CD4-positive, alpha-beta T cell treated with Interleukin-12 subunit alpha and Interleukin-12 subunit beta, for 1 hour (primary cell): ENCODE measurements around the gene IRAK3.
A peak's percentile ranks its signal among the peaks of the same experiment; 100 is the strongest.
"Not testable (repeated sequence)": the region's sequence is repeated elsewhere in the genome, so short reads cannot be mapped to it uniquely, and the experiment has no call there.

Experiments
- DNase-seq: peaks from one replicate; pipeline ENCODE4 v3.0.0-alpha.2; 2020

IRAK3 gene

DNA sequence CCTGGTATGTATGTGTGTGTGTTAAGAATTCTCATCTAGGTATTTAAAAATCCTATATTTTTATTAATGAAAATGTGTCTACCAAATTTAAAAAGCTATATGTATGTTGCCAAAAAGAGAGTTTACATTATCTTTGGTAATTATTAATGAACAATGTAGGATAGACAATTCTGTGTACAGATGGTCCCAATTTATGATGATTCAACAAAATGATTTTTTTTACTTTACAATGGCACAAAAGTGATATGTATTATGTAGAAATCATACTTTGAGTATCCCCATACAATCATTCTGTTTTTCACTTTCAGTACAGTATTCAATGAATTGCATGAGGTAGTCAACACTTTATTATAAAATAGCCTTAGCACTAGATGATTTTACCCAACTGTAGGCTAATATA is 39.4 kb downstream of the IRAK3 start:
- no peak for DNase-seq

DNA sequence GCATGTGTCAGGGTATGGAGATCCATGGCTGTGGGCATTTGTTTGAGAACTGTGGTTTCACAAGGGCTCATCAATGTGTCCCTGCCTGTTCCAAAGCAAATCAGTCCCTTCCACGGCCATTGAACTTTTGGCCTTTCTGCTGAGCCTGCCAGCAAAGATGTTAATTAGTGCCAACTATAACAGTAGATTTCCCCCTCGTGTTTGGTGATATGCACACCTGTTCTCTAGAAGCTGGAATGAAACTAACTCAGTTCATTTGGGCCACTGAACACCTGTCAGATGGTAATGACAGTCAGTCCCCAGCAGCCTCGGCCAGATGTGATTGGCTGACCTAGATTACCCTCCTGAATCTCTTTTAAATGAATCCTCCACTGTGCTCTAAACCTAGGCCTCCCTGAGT is 43.2 kb downstream of the IRAK3 start:
- DNase-seq = no peak

DNA sequence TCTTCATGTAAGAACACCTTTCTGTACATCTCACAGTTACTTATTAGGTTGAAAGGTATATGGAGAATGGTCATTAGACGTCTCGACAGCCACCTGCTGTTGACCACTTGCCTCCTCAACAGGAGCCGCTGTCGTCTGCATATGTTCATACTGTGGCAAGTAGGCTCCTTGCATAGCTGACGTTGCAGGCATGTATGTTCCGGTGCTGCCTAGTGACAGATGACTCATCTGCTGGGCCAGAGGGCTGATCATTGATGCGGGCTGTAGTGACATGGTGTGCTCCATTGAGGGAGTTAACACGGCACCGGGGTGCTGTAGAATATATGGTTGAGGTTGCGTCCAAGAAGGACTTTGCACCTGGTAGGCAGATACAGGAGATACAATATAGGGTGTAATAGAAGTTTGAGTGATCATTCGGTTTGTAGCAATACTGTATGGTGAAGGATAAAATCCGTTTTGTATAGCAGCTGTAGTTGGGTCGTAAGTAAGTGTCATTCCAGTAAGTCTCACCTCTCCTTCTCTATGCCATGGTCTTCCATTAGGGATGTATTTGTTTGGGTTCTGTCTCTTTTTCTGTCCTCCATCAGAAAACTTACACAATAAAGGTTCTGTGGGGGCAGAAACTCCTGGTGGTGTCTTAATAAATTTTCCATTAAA is 45.2 kb downstream of the IRAK3 start:
- peak; percentile 52 for DNase-seq

DNA sequence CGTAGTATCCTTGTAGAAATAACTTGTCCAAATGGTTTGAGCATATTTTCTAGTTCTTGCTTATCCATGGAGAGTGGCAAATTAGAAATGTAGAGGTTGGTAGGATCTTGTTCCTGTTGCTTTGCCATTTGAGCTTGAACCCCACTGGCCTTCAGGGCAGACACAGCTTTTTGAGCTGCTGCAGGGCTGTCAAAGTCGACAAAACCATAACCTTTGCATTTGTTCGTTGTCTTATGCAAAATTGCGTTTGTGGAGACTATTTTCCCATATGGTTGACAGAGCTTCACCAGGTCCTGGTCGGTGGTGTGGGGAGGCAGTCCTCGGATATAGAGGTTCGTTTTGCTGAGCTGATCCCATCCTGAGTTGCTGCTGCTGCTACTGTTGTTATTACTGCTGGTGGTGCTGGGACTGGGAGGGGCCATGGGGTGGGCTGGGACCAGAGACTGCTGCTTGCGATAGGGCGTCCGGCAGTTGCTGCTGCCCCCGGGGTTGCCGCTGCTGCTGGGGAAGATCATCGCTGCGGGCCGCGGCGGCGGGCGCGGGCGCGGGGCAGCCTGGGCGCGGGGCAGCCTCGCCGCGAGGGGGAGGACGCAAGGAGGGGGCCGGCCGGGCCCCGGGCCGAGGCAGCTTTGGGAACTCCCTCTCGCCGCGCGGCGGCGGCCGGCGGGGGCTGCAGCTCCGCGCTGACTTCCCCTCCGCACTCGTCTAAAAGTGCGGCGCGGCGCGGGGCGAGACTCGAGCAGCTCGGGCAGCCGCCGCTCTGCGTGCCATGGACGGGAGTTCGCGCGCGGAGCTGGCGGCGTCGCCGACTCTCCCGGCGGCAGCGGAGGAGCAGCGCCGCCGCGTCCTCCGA is 46.0 kb downstream of the IRAK3 start:
- DNase-seq = peak; percentile 40

DNA sequence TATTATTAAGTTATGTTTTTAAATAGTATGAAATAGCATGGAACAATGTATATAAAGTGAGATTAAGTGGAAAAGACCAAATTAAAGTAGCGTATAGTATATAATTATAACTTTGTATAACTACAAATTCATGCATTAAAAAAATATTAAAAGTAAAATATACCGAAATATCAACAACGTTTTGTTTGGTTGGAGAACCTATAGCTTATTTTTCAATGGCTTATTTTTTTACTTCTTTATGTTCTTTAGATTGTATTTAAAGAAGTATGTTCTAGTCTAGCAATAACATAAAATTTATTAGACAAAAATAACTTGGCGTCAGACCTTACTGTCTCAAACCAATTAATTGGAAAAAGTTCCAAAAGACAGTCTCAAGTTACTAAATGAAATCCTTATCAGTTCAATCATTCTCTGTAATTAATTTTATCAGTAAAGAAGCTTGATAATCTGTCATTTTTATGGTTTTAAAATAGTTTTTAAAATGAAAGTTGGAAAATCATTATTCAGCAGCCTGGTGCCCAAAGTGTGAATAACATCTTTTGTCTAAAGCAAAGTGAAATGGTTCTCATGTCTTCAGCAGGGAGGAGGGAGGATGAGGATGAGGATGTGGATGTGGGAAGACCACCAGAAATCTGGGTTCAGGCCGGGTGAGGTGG is 46.7 kb downstream of the IRAK3 start:
- no peak for DNase-seq

DNA sequence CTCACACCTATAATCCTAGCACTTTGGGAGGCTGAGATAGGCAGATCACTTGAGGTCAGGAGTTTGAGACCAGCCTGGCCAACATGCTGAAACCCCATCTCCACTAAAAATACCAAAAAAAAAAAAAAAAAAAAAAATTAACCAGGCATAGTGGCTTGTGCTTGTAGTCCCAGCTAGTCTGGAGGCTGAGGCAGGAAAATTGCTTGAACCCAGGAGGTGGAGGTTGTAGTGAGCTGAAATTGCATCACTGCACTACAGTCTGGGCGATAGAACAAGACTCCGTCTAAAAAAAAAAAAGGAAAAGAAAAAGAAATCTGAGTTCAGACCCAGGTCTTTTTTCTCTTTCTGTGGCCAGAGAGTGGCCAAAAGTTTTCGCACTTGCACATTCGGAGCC is 47.3 kb downstream of the IRAK3 start:
- not testable (repeated sequence) for DNase-seq

DNA sequence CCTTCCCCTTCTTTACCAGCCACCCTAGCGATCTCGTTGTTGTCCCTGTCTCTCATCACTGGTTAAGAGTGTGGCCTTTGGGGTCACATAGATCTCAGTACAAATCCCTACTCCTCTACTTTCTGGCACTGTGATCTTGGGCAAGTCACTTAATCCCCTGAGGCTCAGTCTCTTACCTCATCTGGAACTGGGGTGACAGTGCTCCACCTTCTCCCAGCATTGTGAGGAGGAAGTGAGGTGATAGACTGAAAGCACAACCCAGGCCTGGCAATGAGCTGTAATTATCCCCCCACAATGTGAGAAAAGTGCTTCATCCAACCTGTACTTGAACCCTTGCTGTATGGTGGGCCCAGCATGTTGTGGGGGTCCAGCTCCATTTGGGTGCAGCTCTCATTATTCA is 48.0 kb downstream of the IRAK3 start:
- no peak for DNase-seq

DNA sequence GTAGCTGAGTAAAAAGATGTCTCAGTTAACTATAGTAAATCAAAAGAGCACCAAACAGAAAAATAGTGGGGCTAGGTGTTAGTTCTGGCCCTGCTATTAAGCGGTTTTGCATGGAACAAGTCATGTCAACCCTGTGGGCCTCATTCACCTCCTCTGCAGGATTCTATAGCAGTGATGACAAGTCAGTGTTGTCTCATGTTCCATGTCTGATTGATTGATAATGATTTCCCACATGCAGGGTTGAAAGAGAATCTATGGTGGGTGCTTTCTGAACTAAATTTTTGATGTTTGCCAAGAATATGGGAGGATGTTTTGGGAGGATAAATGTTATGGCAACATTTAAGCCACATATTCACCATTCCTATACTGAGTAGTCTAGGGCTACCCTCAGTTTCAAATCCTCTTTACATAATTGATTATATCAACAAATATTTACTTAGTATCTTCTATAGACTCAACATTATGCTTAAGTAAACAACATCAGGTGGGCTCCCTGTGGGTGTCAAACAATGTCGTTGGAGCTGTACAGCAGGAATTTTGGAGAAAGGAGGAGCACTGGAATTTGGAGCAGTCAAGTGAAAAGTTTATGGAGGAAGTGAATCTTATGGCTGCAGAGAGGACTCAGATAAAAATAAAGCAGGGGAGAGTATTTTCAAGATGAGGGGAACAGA is 48.6 kb downstream of the IRAK3 start:
- DNase-seq = no peak

DNA sequence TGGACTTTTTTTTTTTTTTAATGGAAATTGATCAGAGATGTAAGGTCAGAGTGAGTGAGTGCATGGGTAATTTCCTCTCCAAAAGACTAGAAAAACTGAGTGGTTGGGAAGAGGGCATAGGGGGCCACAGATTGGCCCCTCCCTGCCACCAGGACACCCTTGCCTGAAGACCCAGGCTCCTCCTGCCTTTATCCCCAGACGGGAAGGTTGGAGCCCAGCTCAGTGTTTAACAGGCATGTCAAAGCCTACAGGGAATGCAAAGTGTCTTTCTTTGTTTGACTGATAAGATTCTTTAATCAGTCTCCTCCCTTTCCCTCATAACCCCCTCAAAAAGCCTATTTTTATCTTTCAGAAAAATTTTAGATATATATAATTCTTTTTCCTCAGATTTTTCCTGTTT is 50.3 kb downstream of the IRAK3 start:
- no peak for DNase-seq

DNA sequence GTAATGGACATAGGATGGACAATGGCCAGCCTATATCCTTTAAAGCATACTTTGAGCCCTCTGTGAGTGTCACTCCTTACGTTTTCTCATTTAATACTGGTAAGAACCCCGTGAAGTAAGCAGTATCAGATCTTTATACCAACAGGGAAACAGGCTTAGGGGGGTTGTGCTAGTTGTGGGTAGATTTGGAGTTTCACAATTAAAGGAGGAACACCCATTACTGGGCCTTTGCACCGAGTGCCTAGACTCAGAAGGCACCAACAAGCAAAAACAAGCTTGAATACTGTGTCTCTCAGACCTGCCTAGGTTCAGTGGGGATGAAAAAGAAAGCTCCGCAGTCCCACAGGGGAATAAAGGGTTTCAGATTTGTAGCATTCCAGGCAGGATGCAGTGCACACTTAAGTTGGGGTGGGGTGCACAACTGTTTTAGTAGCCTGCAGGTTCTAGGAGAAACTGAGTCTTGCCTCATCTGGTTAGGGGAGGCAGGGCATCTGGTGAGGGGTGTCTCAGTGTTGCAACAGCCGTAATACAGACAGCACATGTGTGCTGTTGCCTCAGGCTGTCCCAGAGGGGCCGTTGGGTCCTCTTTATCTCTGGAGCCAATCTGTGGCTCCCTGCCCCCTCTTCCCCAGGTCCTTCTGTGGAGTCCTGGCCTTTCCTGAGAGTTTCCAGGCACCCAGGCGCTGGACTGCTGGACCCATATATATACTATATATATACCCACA is 51.2 kb downstream of the IRAK3 start:
- no peak for DNase-seq

DNA sequence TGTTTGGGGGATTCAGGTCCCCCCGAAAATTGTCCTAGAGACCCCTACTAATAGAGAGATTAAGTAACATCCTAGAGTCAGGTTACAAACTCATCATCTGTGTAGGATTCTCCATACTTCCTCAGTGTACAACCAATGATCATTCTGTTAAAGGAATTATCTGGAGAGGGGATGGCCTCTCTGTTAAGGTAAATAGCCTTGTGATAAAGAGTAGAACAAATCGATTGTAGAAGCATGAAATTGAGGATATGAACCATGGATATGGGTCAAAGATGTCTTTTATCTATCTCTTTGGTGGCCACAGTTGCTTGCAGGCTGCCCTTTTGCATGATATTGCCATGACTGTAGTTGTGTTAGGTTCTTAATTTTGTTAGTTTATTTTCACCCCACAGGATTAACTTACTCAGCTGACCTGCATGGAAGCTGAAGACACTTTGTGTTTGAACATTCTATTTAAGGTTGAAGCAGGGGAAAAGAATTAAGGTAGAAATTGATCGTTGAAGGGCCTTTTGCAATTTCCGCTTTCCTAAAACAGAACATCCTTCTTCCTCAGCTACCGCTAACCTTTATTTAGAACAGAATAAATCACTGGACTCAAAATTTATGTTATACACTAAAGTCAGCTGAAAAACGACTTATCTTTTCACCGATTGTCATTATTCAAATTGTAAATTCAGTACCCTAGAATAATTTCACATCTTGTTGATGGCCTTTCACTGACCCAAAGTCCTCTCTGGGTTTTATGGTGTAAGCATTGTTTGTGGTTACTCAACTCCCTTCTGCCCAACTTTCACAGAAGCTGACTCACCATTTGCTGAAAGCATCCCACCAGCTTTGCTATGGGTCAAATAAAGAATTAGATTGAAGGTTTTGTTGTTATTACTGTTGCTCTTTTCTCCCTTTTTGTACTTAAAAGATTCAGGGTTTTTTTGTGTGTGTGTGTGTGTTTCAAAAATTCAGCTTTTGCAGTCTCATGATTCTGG is 52.3 kb downstream of the IRAK3 start:
- DNase-seq = no peak

DNA sequence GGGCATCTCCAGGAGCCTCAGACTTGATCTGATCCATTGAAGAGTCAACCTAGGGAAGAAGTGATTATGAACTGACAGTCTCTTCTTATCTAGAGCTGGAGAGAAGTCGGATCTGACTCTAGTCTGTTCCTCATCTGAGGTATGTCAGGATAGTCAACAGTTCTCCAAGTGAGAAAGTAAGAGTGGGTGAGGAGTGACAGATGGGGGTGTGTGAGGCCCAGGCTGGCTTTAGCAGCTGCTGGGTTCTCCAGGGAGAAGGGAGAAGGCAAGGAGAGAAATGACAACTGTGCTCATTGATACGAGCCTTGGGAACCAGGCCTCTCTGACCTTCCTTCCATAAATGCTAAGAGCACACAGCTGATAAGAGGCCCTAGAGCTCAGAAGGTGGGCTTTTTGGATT is 53.3 kb downstream of the IRAK3 start:
- no peak for DNase-seq

DNA sequence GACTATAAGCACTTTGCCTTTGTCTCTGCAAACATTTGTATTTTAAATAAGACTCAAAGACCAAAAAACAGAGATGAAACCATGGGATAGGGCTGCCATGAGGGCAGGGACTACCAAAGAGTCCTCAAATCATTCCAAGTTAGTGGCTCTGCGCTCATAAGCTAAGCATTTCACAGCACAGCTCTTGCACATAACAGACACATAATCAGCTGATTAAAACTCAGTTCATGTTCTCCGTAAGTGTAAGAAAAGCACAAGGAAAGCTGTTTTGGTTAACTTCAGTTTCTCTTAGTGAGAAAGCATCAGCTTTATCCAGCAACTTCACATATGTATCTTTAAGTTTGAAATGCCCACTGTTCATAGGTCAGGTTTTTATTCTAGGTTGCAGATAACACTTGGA is 54.9 kb downstream of the IRAK3 start:
- no peak for DNase-seq

DNA sequence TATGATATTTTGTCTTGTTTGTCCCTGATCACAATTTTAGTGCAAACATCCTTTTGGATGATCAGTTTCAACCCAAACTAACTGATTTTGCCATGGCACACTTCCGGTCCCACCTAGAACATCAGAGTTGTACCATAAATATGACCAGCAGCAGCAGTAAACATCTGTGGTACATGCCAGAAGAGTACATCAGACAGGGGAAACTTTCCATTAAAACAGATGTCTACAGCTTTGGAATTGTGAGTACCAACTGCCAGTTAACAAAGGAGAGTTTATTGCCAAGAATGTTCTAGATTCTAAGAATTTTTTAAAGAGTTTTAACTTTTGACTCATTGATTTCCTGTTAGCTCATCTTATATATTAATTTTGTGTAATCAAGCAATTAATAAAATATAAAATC is 55.4 kb downstream of the IRAK3 start:
- no peak for DNase-seq

DNA sequence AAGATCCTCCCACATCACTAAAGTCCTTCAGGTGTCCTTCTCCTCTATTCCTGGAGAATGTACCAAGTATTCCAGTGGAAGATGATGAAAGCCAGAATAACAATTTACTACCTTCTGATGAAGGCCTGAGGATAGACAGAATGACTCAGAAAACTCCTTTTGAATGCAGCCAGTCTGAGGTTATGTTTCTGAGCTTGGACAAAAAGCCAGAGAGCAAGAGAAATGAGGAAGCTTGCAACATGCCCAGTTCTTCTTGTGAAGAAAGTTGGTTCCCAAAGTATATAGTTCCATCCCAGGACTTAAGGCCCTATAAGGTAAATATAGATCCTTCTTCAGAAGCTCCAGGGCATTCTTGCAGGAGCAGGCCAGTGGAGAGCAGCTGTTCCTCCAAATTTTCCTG is 58.7 kb downstream of the IRAK3 start:
- no peak for DNase-seq

DNA sequence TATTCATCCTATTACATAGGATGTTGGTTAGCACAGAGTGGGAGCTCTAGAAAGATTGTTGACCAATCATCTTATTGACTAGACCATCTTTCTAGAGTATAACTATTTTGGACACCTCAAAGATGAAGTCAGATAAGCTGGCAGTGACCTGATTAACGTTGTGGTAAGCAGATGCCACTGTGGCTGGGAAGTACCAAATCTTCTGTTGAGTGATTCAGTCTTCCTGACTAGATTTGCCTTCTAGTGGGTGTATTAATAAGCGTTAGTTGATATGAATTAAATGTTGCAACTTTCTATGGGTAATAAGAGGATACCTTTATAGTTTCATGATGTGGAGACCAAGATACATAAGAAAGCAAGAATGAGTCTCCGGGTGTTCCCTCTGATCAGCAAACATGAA is 62.0 kb downstream of the IRAK3 start:
- DNase-seq = no peak

DNA sequence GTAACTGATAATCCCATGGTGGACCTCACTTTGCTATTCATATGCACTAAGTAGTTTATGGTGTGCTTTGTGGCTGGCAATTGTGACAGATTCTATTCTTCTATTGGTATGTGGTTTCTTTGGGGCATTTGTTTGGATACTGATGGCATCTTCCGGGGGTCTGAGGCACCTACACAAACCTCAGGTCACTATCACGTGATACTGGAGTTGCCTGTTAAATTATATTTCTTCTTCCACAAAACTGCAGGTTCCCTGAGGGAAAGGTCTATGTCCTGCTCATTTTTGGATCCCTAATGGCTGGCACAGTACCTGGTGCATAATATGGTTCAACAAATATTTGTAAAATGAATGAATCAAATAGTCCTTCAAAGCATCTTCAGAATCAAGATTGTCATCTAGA is 63.8 kb downstream of the IRAK3 start:
- no peak for DNase-seq

DNA sequence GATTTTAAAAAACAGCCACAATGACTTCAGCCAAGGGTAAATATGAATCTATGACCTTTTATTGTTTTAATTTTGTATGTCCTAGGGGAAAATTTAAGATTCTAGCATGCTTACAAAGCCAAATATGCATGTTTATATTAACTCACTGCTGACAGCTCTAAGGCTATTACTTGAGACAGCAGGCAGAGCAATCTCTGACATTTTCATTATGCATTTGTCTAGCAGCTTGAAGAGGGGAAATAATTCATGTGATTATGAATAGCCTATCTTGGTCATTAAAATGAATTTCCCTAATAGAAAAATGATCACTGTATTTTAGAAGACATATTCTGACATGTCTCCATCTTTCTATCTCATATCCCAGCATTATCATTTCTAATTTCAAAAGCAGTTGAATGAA is 66.7 kb downstream of the IRAK3 start:
- no peak for DNase-seq

DNA sequence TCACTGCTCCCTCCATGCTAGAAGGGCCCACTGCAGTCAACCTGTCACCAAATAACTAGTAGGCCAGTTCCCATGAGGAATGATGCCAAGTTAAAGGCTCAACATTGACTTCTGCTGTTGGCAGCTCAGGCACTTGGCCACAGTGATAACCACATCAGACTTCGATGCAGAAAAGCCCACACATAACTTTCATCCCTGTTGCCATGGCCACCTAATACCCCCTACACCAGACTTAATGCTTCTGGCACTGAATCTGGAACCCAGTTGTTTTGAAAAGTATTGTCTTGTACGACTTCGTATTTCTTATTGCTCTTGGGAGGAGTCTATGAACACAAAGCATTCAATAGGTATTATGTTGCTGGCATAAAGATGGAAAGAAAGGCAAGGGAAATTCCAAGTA is 69.0 kb downstream of the IRAK3 start:
- no peak for DNase-seq

DNA sequence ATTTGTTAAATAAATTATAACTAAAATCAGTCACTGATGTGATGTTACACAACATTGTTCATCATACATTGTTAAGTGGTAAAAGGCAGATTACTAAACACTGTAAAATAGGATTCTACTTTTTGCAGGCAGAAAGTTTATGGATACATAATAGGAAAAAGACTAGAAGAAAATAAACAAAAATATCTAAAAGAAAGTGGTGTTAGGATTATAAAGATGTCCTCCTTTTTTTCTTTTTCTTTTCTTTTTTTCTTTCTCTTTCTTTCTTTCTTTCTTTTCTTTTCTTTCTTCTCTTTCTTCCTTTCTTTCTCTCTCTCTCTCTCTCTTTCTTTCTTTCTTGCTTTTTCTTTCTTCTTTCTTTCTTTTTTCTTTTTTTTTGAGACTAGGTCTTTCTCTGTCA is 73.7 kb downstream of the IRAK3 start:
- DNase-seq = no peak

DNA sequence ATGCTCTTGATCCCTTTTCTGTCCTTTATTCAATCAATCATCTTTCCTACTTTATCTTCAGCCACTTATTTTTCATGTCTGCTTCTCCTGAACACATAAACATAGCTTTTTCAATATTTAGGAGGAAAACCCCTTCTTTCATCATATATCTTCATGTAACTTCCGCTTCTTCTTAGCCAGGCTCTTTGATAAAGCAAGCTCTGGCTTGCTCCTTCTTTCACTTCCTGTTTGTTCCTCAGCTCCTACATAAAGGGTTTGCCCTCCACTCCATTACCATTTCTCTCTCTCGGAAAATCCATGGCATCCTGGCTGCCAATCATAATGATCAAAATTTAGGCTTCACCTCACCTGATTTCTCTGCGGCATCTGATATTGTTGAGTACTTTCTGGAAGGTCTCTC is 79.5 kb downstream of the IRAK3 start:
- no peak for DNase-seq

DNA sequence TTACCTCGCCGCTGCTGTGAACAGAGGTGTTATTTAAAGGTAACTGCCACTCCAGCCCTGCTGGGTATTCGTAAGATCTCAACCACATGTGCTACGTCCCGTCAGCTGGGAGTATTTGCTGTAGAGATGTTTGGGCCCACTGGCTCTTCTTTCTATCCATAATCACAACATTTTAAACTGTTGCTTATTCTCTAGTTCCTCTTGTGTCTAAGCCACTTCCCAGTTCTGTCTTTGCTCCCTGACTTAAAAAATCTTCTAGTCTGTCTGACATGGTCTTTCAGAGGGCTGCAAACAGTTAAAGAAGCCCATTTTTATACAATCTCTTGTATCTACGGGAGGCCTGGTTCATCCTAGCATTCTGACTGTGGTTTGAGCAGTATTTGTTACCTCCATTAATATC is 80.1 kb downstream of the IRAK3 start:
- DNase-seq = no peak
